ENCODE measurements around the gene IKZF5. TPM values are rescaled to one million over a fixed set of nuclear protein-coding genes. Genes with fewer than 3 reads are reported as not detected.

The IKZF5 gene
- total RNA-seq, 1 donor from 2014 or later, result 9.5 TPM

GRCh38 chr10:122986335-122986734 is 22.3 kb downstream of the IKZF5 start:
- Mint-ChIP-seq H3K9me3 (ENCODE audit: unreplicated experiment) (no peaks in the 10 kb centered on the region), H3K4me1 (ENCODE audit: low read depth, unreplicated experiment) (no peaks in the 10 kb centered on the region)
- DNase-seq, result no peak

GRCh38 chr10:122984708-122985107 is 23.9 kb downstream of the IKZF5 start:
- Mint-ChIP-seq H3K4me1 (ENCODE audit: low read depth, unreplicated experiment) (peaks cover 7% of the 10 kb centered on the region), H3K27me3 (ENCODE audit: unreplicated experiment) (peaks cover 7% of the 10 kb centered on the region), H3K9me3 (ENCODE audit: unreplicated experiment) (peaks cover 3% of the 10 kb centered on the region), H3K4me3 (ENCODE audit: unreplicated experiment) (no peak overlapping the region), H3K36me3 (ENCODE audit: unreplicated experiment) (no peaks in the 10 kb centered on the region), H3K27ac (ENCODE audit: unreplicated experiment) (no peak overlapping the region)
- DNase-seq, result no peak
- no peak for TF ChIP-seq CTCF (IDR thresholded peaks at IDR 0.05; ENCODE audit: partially characterized antibody, unreplicated experiment)

More at GRCh38 chr10:122986335-122986734, 22.3 kb downstream of the IKZF5 start:
- H3K36me3 Mint-ChIP-seq (ENCODE audit: unreplicated experiment), result no peaks in the 10 kb centered on the region
- no peak overlapping the region for H3K4me3 Mint-ChIP-seq (ENCODE audit: unreplicated experiment)
- no peak overlapping the region for H3K27ac Mint-ChIP-seq (ENCODE audit: unreplicated experiment)
- H3K27me3 Mint-ChIP-seq (ENCODE audit: unreplicated experiment), result peaks cover 2% of the 10 kb centered on the region
- no peak for TF ChIP-seq CTCF (IDR thresholded peaks at IDR 0.05; ENCODE audit: partially characterized antibody, unreplicated experiment)

GRCh38 chr10:122983898-122984297 is 24.7 kb downstream of the IKZF5 start:
- Mint-ChIP-seq H3K4me3 (ENCODE audit: unreplicated experiment) (no peak overlapping the region), H3K9me3 (ENCODE audit: unreplicated experiment) (peaks cover 3% of the 10 kb centered on the region), H3K27ac (ENCODE audit: unreplicated experiment) (no peak overlapping the region), H3K36me3 (ENCODE audit: unreplicated experiment) (no peaks in the 10 kb centered on the region), H3K27me3 (ENCODE audit: unreplicated experiment) (peaks cover 7% of the 10 kb centered on the region), H3K4me1 (ENCODE audit: low read depth, unreplicated experiment) (peaks cover 7% of the 10 kb centered on the region)
- no peak for TF ChIP-seq CTCF (IDR thresholded peaks at IDR 0.05; ENCODE audit: partially characterized antibody, unreplicated experiment)
- no peak for DNase-seq

- DNase-seq, result no peak
- Mint-ChIP-seq H3K4me3 (ENCODE audit: unreplicated experiment) (peak overlapping the region; percentile 90), H3K27me3 (ENCODE audit: unreplicated experiment) (peaks cover 9% of the 10 kb centered on the region), H3K9me3 (ENCODE audit: unreplicated experiment) (peaks cover 3% of the 10 kb centered on the region), H3K36me3 (ENCODE audit: unreplicated experiment) (no peaks in the 10 kb centered on the region), H3K27ac (ENCODE audit: unreplicated experiment) (no peak overlapping the region), H3K4me1 (ENCODE audit: low read depth, unreplicated experiment) (peaks cover 7% of the 10 kb centered on the region)
- peak; percentile 11 for TF ChIP-seq CTCF (IDR thresholded peaks at IDR 0.05; ENCODE audit: partially characterized antibody, unreplicated experiment)
These were observed 27.5 kb downstream of the IKZF5 start for GRCh38 chr10:122981066-122981464.

DNA sequence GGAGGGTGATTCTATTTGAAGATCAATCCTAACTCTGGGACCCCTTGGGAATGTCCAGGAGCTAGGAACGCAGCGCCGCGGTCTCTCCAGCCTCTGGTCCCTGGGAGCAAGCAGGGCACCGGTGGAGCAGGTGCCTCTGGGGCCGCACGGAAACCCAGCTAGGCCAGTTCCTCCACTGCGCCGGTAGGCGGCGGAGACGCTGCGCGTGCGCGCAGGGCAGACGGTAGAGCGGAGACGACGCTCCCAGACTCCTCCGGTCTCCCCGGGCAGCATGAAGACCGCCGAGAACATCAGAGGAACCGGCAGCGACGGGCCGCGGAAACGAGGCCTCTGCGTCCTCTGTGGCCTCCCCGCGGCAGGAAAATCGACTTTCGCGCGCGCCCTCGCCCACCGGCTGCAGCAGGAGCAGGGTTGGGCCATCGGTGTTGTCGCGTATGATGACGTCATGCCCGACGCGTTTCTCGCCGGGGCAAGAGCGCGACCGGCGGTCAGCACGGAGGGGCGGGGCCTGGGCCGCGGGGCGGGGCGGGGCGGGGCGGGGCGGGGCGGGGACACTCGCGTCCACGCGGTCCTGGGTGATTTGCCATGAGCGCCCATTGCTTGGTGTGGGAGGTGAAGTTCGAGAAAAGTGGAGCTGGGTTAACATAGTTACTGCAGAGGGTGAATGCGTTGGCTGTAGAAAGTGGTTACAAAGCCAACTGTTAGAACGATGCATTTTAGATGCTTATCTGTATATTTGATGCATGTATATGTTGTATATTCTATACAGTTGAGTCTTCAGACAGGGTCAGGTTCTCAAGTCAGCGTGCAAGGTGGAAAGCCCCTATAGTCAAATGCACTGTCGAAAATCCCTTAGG is 28.2 kb downstream of the IKZF5 start, which contains the start of gene PSTK:
Gene PSTK, plus strand, starts transcription at position 193 of the 857 bp plus-strand sequence. Its CDS starts 79 bp downstream, at position 272.
- H3K4me1 Mint-ChIP-seq (ENCODE audit: low read depth, unreplicated experiment), result peaks cover 7% of the 10 kb centered on the region
- H3K27me3 Mint-ChIP-seq (ENCODE audit: unreplicated experiment), result peaks cover 9% of the 10 kb centered on the region
- DNase-seq, result peak; percentile 89
- peak within 1 kb of the TSS; percentile 90 for H3K4me3 Mint-ChIP-seq (ENCODE audit: unreplicated experiment)
- no peaks in the 10 kb centered on the region for H3K36me3 Mint-ChIP-seq (ENCODE audit: unreplicated experiment)
- peaks cover 3% of the 10 kb centered on the region for H3K9me3 Mint-ChIP-seq (ENCODE audit: unreplicated experiment)
- peak; percentile 98 for TF ChIP-seq CTCF (IDR thresholded peaks at IDR 0.05; ENCODE audit: partially characterized antibody, unreplicated experiment)
- peak within 1 kb of the TSS; percentile 87 for H3K27ac Mint-ChIP-seq (ENCODE audit: unreplicated experiment)
